Smooth muscle cell (in vitro differentiated cells): Measurements from ENCODE around the gene JUN. TPM values are rescaled to one million over a fixed set of nuclear protein-coding genes. Genes with fewer than 3 reads are reported as not detected.

Experiments
- DNase-seq: peaks from one replicate; lab custom pipeline; 2025; ENCODE audit not compliant: unreplicated experiment; lab: John Stamatoyannopoulos, UW
- H2AFZ ChIP-seq: fragments of 200-600 bp; sonication (generic); 2 replicates; pipeline ENCODE4 v1.6.0; 2016; ENCODE audit warnings: antibody characterized with exemption, low read depth, mild to moderate bottlenecking
- H3F3A ChIP-seq: fragments of 200-600 bp; sonication (generic); 2 replicates; pipeline ENCODE4 v1.6.0; 2017; ENCODE audit warnings: antibody characterized with exemption, low read depth
- H3K27ac ChIP-seq: fragments of 200-600 bp; sonication (generic); 2 replicates; pipeline ENCODE4 v1.5.1; 2016; ENCODE audit warnings: low read depth, mild to moderate bottlenecking
- H3K27me3 ChIP-seq: fragments of 200-600 bp; sonication (generic); 2 replicates; pipeline ENCODE4 v1.6.1; 2016; ENCODE audit warnings: low read depth, mild to moderate bottlenecking
- H3K36me3 ChIP-seq: fragments of 200-600 bp; sonication (generic); 2 replicates; pipeline ENCODE4 v1.5.1; 2016; ENCODE audit warnings: low read depth
- H3K4me1 ChIP-seq: fragments of 200-600 bp; sonication (generic); 2 replicates; pipeline ENCODE4 v1.5.1; 2016; ENCODE audit warnings: low read depth
- H3K4me2 ChIP-seq: fragments of 200-600 bp; sonication (generic); 2 replicates; pipeline ENCODE4 v1.6.0; 2016; ENCODE audit warnings: mild to moderate bottlenecking
- H3K4me3 ChIP-seq: fragments of 200-600 bp; sonication (generic); 2 replicates; pipeline ENCODE4 v1.5.1; 2016; ENCODE audit warnings: mild to moderate bottlenecking
- H3K79me2 ChIP-seq: fragments of 200-600 bp; sonication (generic); 2 replicates; pipeline ENCODE4 v1.6.0; 2016; ENCODE audit warnings: low read depth, mild to moderate bottlenecking
- H3K9ac ChIP-seq: fragments of 200-600 bp; sonication (generic); 2 replicates; pipeline ENCODE4 v1.6.0; 2016; ENCODE audit warnings: low read depth
- H3K9me3 ChIP-seq: fragments of 200-600 bp; sonication (generic); replicated peaks from 2 replicates; pipeline ENCODE4 v1.5.1; 2016; ENCODE audit warnings: low read depth
- H4K20me1 ChIP-seq: fragments of 200-600 bp; sonication (generic); 2 replicates; pipeline ENCODE4 v1.6.0; 2016; ENCODE audit warnings: low read depth
- WGBS: methylation state at CpG from one replicate; pipeline ENCODE4 v1.1.7; 2016; ENCODE audit warnings: low lambda C conversion rate; 5-methylcytosine and 5-hydroxymethylcytosine counted together
- polyA plus RNA-seq: library from polyadenylated mRNA; unstranded; fragments of >200 nt; fragmentation: Nextera tagmentation; extraction: Ambion mirVana; gene quantifications from 2 replicates; pipeline ENCODE4 v1.2.1, GENCODE V29; 2016
- total RNA-seq: library from RNA; depleted of rRNA; stranded (reverse); fragments of >200 nt; gene quantifications from 2 replicates; pipeline ENCODE4 v1.2.3, GENCODE V29; 2014
- TF ChIP-seq, protein P1 (sequence below): fragments of 200-600 bp; sonication (generic); IDR thresholded peaks from 2 replicates; pipeline ENCODE4 v1.5.1; 2017; ENCODE audit warnings: borderline replicate concordance, mild to moderate bottlenecking, antibody characterized with exemption; ENCODE audit not compliant: insufficient read depth, poor library complexity, severe bottlenecking

The JUN gene
- total and polyA plus RNA-seq, 2 experiments from 2014 or later = 200 to 286 TPM

- Histone ChIP-seq H3K4me2 (no peak overlapping the region), H3K4me3 (no peak overlapping the region), H4K20me1 (no peaks in the 10 kb centered on the region), H3K27me3 (no peaks in the 10 kb centered on the region), H3K36me3 (no peaks in the 10 kb centered on the region), H3K9me3 (no peaks in the 10 kb centered on the region), H3K4me1 (no peaks in the 10 kb centered on the region), H2AFZ (no peak overlapping the region), H3K79me2 (no peaks in the 10 kb centered on the region), H3K27ac (no peak overlapping the region), H3K9ac (no peak overlapping the region), H3F3A (no peaks in the 10 kb centered on the region)
- no peak for DNase-seq
- TF ChIP-seq, protein P1, sequence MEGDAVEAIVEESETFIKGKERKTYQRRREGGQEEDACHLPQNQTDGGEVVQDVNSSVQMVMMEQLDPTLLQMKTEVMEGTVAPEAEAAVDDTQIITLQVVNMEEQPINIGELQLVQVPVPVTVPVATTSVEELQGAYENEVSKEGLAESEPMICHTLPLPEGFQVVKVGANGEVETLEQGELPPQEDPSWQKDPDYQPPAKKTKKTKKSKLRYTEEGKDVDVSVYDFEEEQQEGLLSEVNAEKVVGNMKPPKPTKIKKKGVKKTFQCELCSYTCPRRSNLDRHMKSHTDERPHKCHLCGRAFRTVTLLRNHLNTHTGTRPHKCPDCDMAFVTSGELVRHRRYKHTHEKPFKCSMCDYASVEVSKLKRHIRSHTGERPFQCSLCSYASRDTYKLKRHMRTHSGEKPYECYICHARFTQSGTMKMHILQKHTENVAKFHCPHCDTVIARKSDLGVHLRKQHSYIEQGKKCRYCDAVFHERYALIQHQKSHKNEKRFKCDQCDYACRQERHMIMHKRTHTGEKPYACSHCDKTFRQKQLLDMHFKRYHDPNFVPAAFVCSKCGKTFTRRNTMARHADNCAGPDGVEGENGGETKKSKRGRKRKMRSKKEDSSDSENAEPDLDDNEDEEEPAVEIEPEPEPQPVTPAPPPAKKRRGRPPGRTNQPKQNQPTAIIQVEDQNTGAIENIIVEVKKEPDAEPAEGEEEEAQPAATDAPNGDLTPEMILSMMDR = no peak
- WGBS = 91% methylated on average over 5 of the region's 5 CpGs
Observed at GRCh38 chr1:58768191-58768731, 15.6 kb downstream of the JUN start.

DNA sequence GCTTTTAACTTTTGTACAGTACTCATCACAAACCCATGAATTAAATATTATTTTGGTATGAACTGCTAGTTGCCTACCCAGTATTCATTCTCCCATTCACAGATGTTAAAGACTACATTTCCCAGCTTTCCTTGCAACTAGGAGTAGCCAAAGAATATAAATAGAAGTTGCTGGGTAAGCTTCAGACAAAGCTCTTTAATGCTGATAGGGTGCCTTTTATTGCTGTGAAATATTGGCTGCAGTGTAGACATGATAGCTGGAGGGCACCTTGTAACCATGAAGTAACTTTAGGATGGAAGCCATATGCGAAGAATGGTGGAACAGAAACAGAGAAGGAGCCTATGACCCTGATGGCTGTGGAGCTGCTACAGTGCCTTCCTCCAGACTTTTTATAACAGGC, 16.7 kb downstream of the JUN start:
- no peaks in the 10 kb centered on the region for H3K79me2 ChIP-seq
- no peaks in the 10 kb centered on the region for H3K4me1 ChIP-seq
- no peaks in the 10 kb centered on the region for H3K27me3 ChIP-seq
- H3K4me3 ChIP-seq = no peak overlapping the region
- 100% methylated on average over 1 of the region's 1 CpG for WGBS
- no peaks in the 10 kb centered on the region for H4K20me1 ChIP-seq
- H3K9me3 ChIP-seq = no peaks in the 10 kb centered on the region
- H3F3A ChIP-seq = no peaks in the 10 kb centered on the region
- no peak overlapping the region for H3K4me2 ChIP-seq
- TF ChIP-seq, protein P1 = no peak
- H2AFZ ChIP-seq = no peak overlapping the region
- no peak overlapping the region for H3K27ac ChIP-seq
- no peak for DNase-seq
- H3K9ac ChIP-seq = no peak overlapping the region
- H3K36me3 ChIP-seq = no peaks in the 10 kb centered on the region

- H3K9me3 ChIP-seq = no peaks in the 10 kb centered on the region
- no peak overlapping the region for H3K9ac ChIP-seq
- DNase-seq = no peak
- TF ChIP-seq, protein P1 = no peak
- no peaks in the 10 kb centered on the region for H4K20me1 ChIP-seq
- H3K4me2 ChIP-seq = no peak overlapping the region
- H3K27ac ChIP-seq = no peak overlapping the region
- no peaks in the 10 kb centered on the region for H3K36me3 ChIP-seq
- no peaks in the 10 kb centered on the region for H3K27me3 ChIP-seq
- H3K79me2 ChIP-seq = no peaks in the 10 kb centered on the region
- H2AFZ ChIP-seq = no peak overlapping the region
- no peak overlapping the region for H3K4me3 ChIP-seq
- H3F3A ChIP-seq = no peaks in the 10 kb centered on the region
- 82% methylated on average over 2 of the region's 2 CpGs for WGBS
- no peaks in the 10 kb centered on the region for H3K4me1 ChIP-seq
Observed at GRCh38 chr1:58765441-58765840, 18.4 kb downstream of the JUN start.

GRCh38 chr1:58765006-58765405, 18.8 kb downstream of the JUN start:
- H3K79me2 ChIP-seq = no peaks in the 10 kb centered on the region
- DNase-seq = no peak
- H3F3A ChIP-seq = no peaks in the 10 kb centered on the region
- no peaks in the 10 kb centered on the region for H3K27me3 ChIP-seq
- H3K9me3 ChIP-seq = no peaks in the 10 kb centered on the region
- no peaks in the 10 kb centered on the region for H3K36me3 ChIP-seq
- no peak overlapping the region for H3K27ac ChIP-seq
- H4K20me1 ChIP-seq = no peaks in the 10 kb centered on the region
- H2AFZ ChIP-seq = no peak overlapping the region
- H3K4me1 ChIP-seq = no peaks in the 10 kb centered on the region
- TF ChIP-seq, protein P1 = no peak
- H3K4me2 ChIP-seq = no peak overlapping the region
- no peak overlapping the region for H3K4me3 ChIP-seq
- no peak overlapping the region for H3K9ac ChIP-seq
